ENCODE data around the gene INPP5A.

DNA sequence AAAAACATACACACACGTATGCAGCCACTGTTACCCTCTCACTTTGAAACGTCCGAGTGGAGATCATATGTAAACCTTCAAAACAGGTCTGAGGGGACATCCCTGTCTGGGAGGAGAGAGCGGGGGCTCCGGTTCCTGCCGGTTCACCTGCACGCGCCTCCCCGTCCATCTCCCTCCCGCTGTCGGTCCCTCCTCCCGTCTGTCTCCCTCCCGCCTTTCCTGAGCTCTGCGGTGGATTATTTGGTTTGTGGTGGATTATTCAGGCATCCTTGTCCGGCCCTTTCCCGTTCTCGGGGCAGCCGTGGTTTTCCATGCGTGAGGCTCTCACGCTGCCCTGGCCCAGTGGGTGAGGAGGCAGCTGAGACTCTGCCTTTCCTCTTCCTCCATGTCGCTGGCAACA lies 188.6 kb downstream of the INPP5A start:
- no peak for TF ChIP-seq TAF1 (IDR thresholded peaks at IDR 0.05; ENCODE audit: low read depth, low read length)
- no peak for TF ChIP-seq POLR2A (IDR thresholded peaks at IDR 0.05; ENCODE audit: low read depth, low read length)
- TF ChIP-seq POLR2AphosphoS5 (IDR thresholded peaks at IDR 0.05; ENCODE audit: low read depth, low read length), result no peak
